K562 (cell line): ENCODE results near the gene SCGB1C2. TPM values are rescaled to one million over a fixed set of nuclear protein-coding genes. Genes with fewer than 3 reads are reported as not detected.

ENCODE experiments used
- ATAC-seq: fragments of 200-7000 bp; cut with Tn5 transposase; 3 replicates; pipeline ENCODE4 v1.9.1; 2020; ENCODE audit warnings: moderate library complexity
- BruUV-seq: library from RNA; stranded (reverse); fragments of 400-500 nt; replicated peaks from 2 replicates; lab custom pipeline; 2021; lab: Mats Ljungman, UMichigan
- CTCF ChIA-PET: fragments of 300-600 bp; formaldehyde crosslinking; extraction: SDS; loops from one replicate; lab custom pipeline; 2021; ENCODE audit warnings: low intra/inter-chr PET ratio; lab: Yijun Ruan, JAX
- POLR2A ChIA-PET: fragments of 300-600, 350-650 bp; sonication (Branson Sonifier 250); formaldehyde crosslinking; extraction: SDS; loops from one replicate; lab custom pipeline; 2021; ENCODE audit warnings: antibody characterized with exemption, inconsistent platforms; lab: Yijun Ruan, JAX
- DNase-seq, 4 experiments: peaks; one replicate each; pipeline versions ENCODE4 v3.0.0 to v3.0.0-alpha.2; 2011 to 2018; ENCODE audit warnings: low spot score in 3 of 4, mixed read lengths in 3 of 4; ENCODE audit errors: extremely low read depth in 1 of 4
- FAIRE-seq: peaks from 2 replicates; lab custom pipeline; 2011; peaks lifted over from hg19 to GRCh38; lab: Jason Lieb, UNC
- H2AFZ ChIP-seq: 2 replicates; pipeline ENCODE4 v1.6.0; 2011; ENCODE audit warnings: low read depth, low read length, control low read depth, inconsistent platforms
- H3K27ac ChIP-seq: fragments of 200-600 bp; 3 replicates; pipeline ENCODE4 v1.8.0; 2011; ENCODE audit warnings: low read depth, mild to moderate bottlenecking, control low read depth, inconsistent platforms, low read length, moderate library complexity, mixed read lengths; ENCODE audit errors: extremely low read depth
- H3K27me3 ChIP-seq, 2 experiments: fragments of 300-600 bp in 1 of 2; 2 replicates in 1 of 2; 3 replicates in 1 of 2; pipeline versions ENCODE4 v1.6.0 to v1.8.0; 2011; ENCODE audit warnings: inconsistent platforms in 2 of 2, low read length in 2 of 2, mild to moderate bottlenecking in 1 of 2, mixed read lengths in 1 of 2, moderate library complexity in 1 of 2; ENCODE audit not compliant: control insufficient read depth in 2 of 2, insufficient read depth in 2 of 2
- H3K36me3 ChIP-seq: fragments of 300-600 bp; 3 replicates; pipeline ENCODE4 v1.8.0; 2011; ENCODE audit warnings: mild to moderate bottlenecking, low read length, inconsistent platforms; ENCODE audit not compliant: control insufficient read depth, insufficient read depth
- H3K4me1 ChIP-seq, 2 experiments: fragments of 200-600 bp in 1 of 2; replicated peaks in 1 of 2; 2 replicates in 1 of 2; 3 replicates in 1 of 2; pipeline versions ENCODE4 v1.5.1 to v1.8.0; 2011; ENCODE audit warnings: inconsistent platforms in 2 of 2, low read length in 2 of 2, mild to moderate bottlenecking in 1 of 2, mixed read lengths in 1 of 2, moderate library complexity in 1 of 2; ENCODE audit not compliant: control insufficient read depth in 2 of 2, insufficient read depth in 2 of 2
- H3K4me2 ChIP-seq: 2 replicates; pipeline ENCODE4 v1.6.1; 2011; ENCODE audit warnings: low read length, control low read depth, inconsistent platforms, mixed read lengths; ENCODE audit not compliant: insufficient read depth
- H3K4me3 ChIP-seq: fragments of 200-600 bp; sonication (generic), shearing (Covaris generic); 2 replicates; pipeline ENCODE4 v1.5.1; 2016; ENCODE audit warnings: control low read depth, inconsistent platforms
- H3K79me2 ChIP-seq: fragments of 200-600 bp; 3 replicates; pipeline ENCODE4 v1.8.0; 2011; ENCODE audit warnings: low read length, inconsistent platforms; ENCODE audit not compliant: control insufficient read depth, insufficient read depth
- H3K9ac ChIP-seq, 2 experiments: 2 replicates each; pipeline versions ENCODE4 v1.6.0 to v1.6.1; 2011; ENCODE audit warnings: low read depth in 2 of 2, low read length in 2 of 2, control low read depth in 1 of 2, inconsistent platforms in 1 of 2, mild to moderate bottlenecking in 1 of 2, mixed read lengths in 1 of 2; ENCODE audit not compliant: insufficient read depth in 1 of 2
- H3K9me1 ChIP-seq: one replicate; pipeline ENCODE4 v1.6.0; 2011; ENCODE audit warnings: inconsistent platforms, mild to moderate bottlenecking, low read length, moderate library complexity; ENCODE audit not compliant: control insufficient read depth, insufficient read depth
- H3K9me3 ChIP-seq: replicated peaks from 2 replicates; pipeline ENCODE4 v1.5.1; 2011; ENCODE audit warnings: low read depth, low read length, inconsistent platforms; ENCODE audit not compliant: control insufficient read depth, insufficient read depth
- H4K20me1 ChIP-seq: replicated peaks from 2 replicates; pipeline ENCODE4 v1.6.1; 2011; ENCODE audit warnings: low read length, inconsistent platforms, mixed read lengths; ENCODE audit not compliant: control insufficient read depth, insufficient read depth
- FOXA3 ChIP-seq, 2 experiments: fragments of 450-650 bp in 1 of 2; sonication (generic) in 1 of 2; formaldehyde crosslinking; IDR thresholded peaks in 1 of 2; conservative IDR thresholded peaks in 1 of 2; 2 replicates each; pipeline versions ENCODE4 v1.4.0 to v1.8.0; 2020 to 2022; ENCODE audit warnings: mild to moderate bottlenecking in 2 of 2, missing genetic modification reagents in 1 of 2
- KLF6 ChIP-seq: fragments of 250-450 bp; sonication (Bioruptor Pico); IDR thresholded peaks from 2 replicates; pipeline ENCODE4 v1.4.0; 2020; ENCODE audit warnings: mild to moderate bottlenecking, moderate library complexity, borderline replicate concordance
- NFIX ChIP-seq: fragments of 250-450 bp; sonication (Bioruptor Pico); IDR thresholded peaks from 2 replicates; pipeline ENCODE4 v1.4.0; 2020; ENCODE audit warnings: low read depth, mild to moderate bottlenecking, moderate library complexity
- ZNF384 ChIP-seq: IDR thresholded peaks from 2 replicates; pipeline ENCODE4 v1.6.1; 2012; ENCODE audit warnings: low read depth, low read length, improper control_type of control experiment
- ZNF444 ChIP-seq: fragments of 250-450 bp; sonication (Bioruptor Pico); IDR thresholded peaks from 2 replicates; pipeline ENCODE4 v1.4.0; 2020; ENCODE audit warnings: mild to moderate bottlenecking, moderate library complexity
- WGBS: fragments of 100-300 bp; shearing (Covaris generic); methylation state at CpG from one replicate; pipeline ENCODE4 v1.1.6; 2016; ENCODE audit warnings: low coverage, mixed read lengths; ENCODE audit not compliant: insufficient coverage; ENCODE audit errors: missing lambda C conversion rate; 5-methylcytosine and 5-hydroxymethylcytosine counted together
- in situ Hi-C: fragments of 300-500 bp; cut with MboI; formaldehyde crosslinking; loops from 4 replicates; pipeline ENCODE4 v1.15.0; 2018; ENCODE audit warnings: inconsistent platforms, mixed read lengths
- intact Hi-C: fragments of 100-400 bp; cut with micrococcal nuclease; formaldehyde crosslinking; loops from 2 replicates; pipeline ENCODE4 v1.14.2; 2022
- polyA plus RNA-seq, 8 experiments: library from polyadenylated mRNA; depleted of rRNA in 4 of 8; stranded (reverse) in 5 of 8; unstranded in 3 of 8; fragments of >200 nt; fragmentation: Nextera tagmentation in 2 of 8; fragmentation: Illumina TruSeq in 1 of 8; extraction: Ambion mirVana in 2 of 8; extraction: Trizol in 1 of 8; gene quantifications; 2 replicates each; pipeline versions ENCODE4 v1.2.1 to v1.2.3, GENCODE V29; 2011 to 2014; ENCODE audit warnings: inconsistent platforms in 1 of 8, missing spikeins in 1 of 8
- total RNA-seq, 7 experiments: library from RNA; depleted of rRNA in 6 of 7; stranded (reverse); fragments of >200 nt in 6 of 7; fragmentation: Illumina TruSeq in 2 of 7; extraction: Trizol in 2 of 7; gene quantifications; 2 replicates each; pipeline versions ENCODE4 v1.2.1 to v1.2.3, GENCODE V29; 2011 to 2021; ENCODE audit warnings: low replicate concordance in 1 of 7
- TF ChIP-seq, protein P1 (sequence below): fragments of 250-450 bp; sonication (Bioruptor Pico); IDR thresholded peaks from 2 replicates; pipeline ENCODE4 v1.9.0; 2021; ENCODE audit warnings: mild to moderate bottlenecking, inconsistent platforms
- TF ChIP-seq, protein P2 (sequence below): fragments of 450-650 bp; formaldehyde crosslinking; IDR thresholded peaks from 2 replicates; pipeline ENCODE4 v1.4.0; 2020; ENCODE audit warnings: mild to moderate bottlenecking, mixed read lengths

The SCGB1C2 gene
- total and polyA plus RNA-seq, 9 of the 15 experiments (the other 6 are each of a cell fraction or from before 2014, with no cell fraction given), result not detected

DNA sequence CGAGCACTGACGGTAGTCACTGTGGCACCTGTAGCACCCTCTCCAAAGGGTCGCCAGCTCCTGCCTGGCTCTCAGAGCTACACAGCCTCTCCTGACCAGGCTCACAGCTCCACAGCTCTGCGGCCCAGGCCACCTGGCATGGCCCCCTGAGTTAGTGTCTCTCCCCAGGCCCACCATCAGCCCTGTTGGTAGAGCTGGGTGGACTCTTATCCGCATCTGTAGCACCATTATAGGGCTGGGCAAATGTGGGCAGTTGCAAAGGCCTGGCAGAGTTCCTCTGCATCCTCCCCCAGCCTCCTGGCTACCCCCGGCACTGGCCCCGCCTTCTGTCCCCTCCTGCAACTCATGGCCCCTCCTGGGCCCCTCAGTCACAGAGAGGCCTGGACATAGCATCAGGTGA, 18.2 kb downstream of the SCGB1C2 start:
- 3% methylated on average over 6 of the region's 7 CpGs for WGBS

DNA sequence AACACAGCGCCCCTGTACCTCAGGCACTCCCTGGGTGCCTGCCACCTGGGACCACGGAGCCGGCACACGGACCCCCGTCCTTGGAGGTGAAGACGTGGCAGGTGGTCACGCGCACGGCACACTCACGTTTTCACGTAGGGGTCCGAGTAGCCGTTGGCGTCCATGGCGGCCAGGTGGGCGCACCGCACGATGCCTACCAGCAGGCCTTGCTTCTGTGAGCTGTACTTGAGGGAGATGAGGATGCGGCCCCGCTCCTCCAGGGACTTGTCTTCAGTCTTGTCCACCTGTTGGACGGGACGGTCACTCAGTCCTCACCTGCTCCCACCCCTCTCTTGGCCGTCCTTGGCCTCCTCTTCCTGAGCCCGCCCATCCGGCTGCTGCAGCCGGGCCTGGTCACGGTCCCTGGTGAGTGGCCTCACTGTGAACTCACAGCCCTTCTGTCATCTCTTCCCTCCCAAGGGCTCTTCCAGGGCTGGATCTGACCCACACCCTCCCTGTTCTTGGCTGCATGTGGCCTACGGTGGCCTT, 18.8 kb downstream of the SCGB1C2 start:
- Histone ChIP-seq H3K4me2 (no peak overlapping the region), H3K4me3 (no peak overlapping the region), H4K20me1 (no peaks in the 10 kb centered on the region), H2AFZ (no peak overlapping the region), H3K9me1 (no peaks in the 10 kb centered on the region), H3K27ac (no peak overlapping the region), H3K9me3 (no peaks in the 10 kb centered on the region), H3K4me1 (no peaks in the 10 kb centered on the region), H3K27me3 (peaks cover 2 to 35% of the 10 kb centered on the region in 2 experiments), H3K79me2 (no peaks in the 10 kb centered on the region), H3K36me3 (no peaks in the 10 kb centered on the region), H3K9ac (no peak overlapping the region)
- ATAC-seq, result no peak
- no peak for DNase-seq
- ChIA-PET CTCF (no interaction called here), POLR2A (interaction anchor here (0.7 kb wide), 1 partner anchor 43 kb away, joined by 4 read pairs; no protein-coding TSS in a partner anchor)
- in situ Hi-C loops (no loop called here), intact Hi-C loops (no loop called here)
- 0% methylated on average over 14 of the region's 28 CpGs for whole genome bisulfite sequencing
- no TSS peak for BruUV-seq
- FAIRE-seq, result no peak
- TF ChIP-seq ZNF444 (CRISPR knock-in tag) (no peak), ZNF384 (no peak)
- TF ChIP-seq, protein P1, sequence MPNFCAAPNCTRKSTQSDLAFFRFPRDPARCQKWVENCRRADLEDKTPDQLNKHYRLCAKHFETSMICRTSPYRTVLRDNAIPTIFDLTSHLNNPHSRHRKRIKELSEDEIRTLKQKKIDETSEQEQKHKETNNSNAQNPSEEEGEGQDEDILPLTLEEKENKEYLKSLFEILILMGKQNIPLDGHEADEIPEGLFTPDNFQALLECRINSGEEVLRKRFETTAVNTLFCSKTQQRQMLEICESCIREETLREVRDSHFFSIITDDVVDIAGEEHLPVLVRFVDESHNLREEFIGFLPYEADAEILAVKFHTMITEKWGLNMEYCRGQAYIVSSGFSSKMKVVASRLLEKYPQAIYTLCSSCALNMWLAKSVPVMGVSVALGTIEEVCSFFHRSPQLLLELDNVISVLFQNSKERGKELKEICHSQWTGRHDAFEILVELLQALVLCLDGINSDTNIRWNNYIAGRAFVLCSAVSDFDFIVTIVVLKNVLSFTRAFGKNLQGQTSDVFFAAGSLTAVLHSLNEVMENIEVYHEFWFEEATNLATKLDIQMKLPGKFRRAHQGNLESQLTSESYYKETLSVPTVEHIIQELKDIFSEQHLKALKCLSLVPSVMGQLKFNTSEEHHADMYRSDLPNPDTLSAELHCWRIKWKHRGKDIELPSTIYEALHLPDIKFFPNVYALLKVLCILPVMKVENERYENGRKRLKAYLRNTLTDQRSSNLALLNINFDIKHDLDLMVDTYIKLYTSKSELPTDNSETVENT (CRISPR knock-in tag), result no peak

More for the DNA sequence above, 18.2 kb downstream of the SCGB1C2 start:
- Histone ChIP-seq H3K36me3 (no peaks in the 10 kb centered on the region), H3K9me3 (no peaks in the 10 kb centered on the region), H2AFZ (no peak overlapping the region), H3K79me2 (no peaks in the 10 kb centered on the region), H3K4me2 (no peak overlapping the region), H4K20me1 (no peaks in the 10 kb centered on the region), H3K4me3 (no peak overlapping the region), H3K27me3 (peaks cover 2 to 33% of the 10 kb centered on the region in 2 experiments), H3K9ac (no peak overlapping the region), H3K9me1 (no peaks in the 10 kb centered on the region), H3K4me1 (no peaks in the 10 kb centered on the region), H3K27ac (no peak overlapping the region)
- DNase-seq (no peak), FAIRE-seq (no peak), ATAC-seq (no peak)
- CTCF ChIA-PET, result no interaction called here
- in situ Hi-C loops, result no loop called here
- POLR2A ChIA-PET, result no interaction called here
- TF ChIP-seq FOXA3 (CRISPR knock-in tag; conservative IDR thresholded peaks at IDR 0.05 in 1 of 2, IDR thresholded peaks at IDR 0.05 in 1 of 2), result no peak
- no peak for TF ChIP-seq KLF6 (CRISPR knock-in tag)
- TF ChIP-seq NFIX (CRISPR knock-in tag), result no peak
- TF ChIP-seq, protein P2, sequence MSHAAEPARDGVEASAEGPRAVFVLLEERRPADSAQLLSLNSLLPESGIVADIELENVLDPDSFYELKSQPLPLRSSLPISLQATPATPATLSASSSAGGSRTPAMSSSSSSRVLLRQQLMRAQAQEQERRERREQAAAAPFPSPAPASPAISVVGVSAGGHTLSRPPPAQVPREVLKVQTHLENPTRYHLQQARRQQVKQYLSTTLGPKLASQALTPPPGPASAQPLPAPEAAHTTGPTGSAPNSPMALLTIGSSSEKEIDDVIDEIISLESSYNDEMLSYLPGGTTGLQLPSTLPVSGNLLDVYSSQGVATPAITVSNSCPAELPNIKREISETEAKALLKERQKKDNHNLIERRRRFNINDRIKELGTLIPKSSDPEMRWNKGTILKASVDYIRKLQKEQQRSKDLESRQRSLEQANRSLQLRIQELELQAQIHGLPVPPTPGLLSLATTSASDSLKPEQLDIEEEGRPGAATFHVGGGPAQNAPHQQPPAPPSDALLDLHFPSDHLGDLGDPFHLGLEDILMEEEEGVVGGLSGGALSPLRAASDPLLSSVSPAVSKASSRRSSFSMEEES (CRISPR knock-in tag), result no peak
- no TSS peak for BruUV-seq
- intact Hi-C loops, result no loop called here
